Neural crest cell (in vitro differentiated cells): ENCODE measurements around the gene FBXO27. TPM values are rescaled to one million over a fixed set of nuclear protein-coding genes. Genes with fewer than 3 reads are reported as not detected.
"Not testable (repeated sequence)": the region's sequence is repeated elsewhere in the genome, so short reads cannot be mapped to it uniquely, and the experiment has no call there.

ENCODE experiments used
- DNase-seq: peaks from one replicate; pipeline ENCODE4 v3.0.0; 2021; ENCODE audit warnings: low read depth, mixed read lengths, low spot score
- H3K27ac Mint-ChIP-seq: one replicate; pipeline ENCODE4 v1.8.0; 2021; ENCODE audit warnings: mild to moderate bottlenecking, mixed read lengths; ENCODE audit not compliant: unreplicated experiment
- H3K27me3 Mint-ChIP-seq: 2 replicates; pipeline ENCODE4 v1.8.0; 2021; ENCODE audit warnings: low read depth, mild to moderate bottlenecking, mixed read lengths
- H3K36me3 Mint-ChIP-seq: 2 replicates; pipeline ENCODE4 v1.8.0; 2021; ENCODE audit warnings: low read depth, mild to moderate bottlenecking, mixed read lengths
- H3K4me1 Mint-ChIP-seq: 2 replicates; pipeline ENCODE4 v1.8.0; 2021; ENCODE audit warnings: mixed read lengths
- H3K4me3 Mint-ChIP-seq: one replicate; pipeline ENCODE4 v1.8.0; 2021; ENCODE audit warnings: mild to moderate bottlenecking, mixed read lengths
- H3K9me3 Mint-ChIP-seq: 2 replicates; pipeline ENCODE4 v1.8.0; 2021; ENCODE audit warnings: mixed read lengths
- CTCF ChIP-seq: fragments of 200-600 bp; sonication (generic); conservative IDR thresholded peaks from 2 replicates; pipeline ENCODE4 v1.5.0; 2021; ENCODE audit warnings: antibody characterized with exemption, mild to moderate bottlenecking
- total RNA-seq: library from RNA; stranded (reverse); gene quantifications from 2 replicates; pipeline ENCODE4 v1.2.1, GENCODE V29; 2021

FBXO27 gene
- total RNA-seq, 1 donor from 2014 or later = 6.8 TPM

GRCh38 chr19:38989066-38989605 lies 43.2 kb downstream of the FBXO27 start:
- H3K27ac Mint-ChIP-seq = no peak overlapping the region
- H3K36me3 Mint-ChIP-seq = no peaks in the 10 kb centered on the region
- no peaks in the 10 kb centered on the region for H3K9me3 Mint-ChIP-seq
- TF ChIP-seq CTCF = no peak
- DNase-seq = no peak
- H3K4me3 Mint-ChIP-seq = no peak overlapping the region
- peaks cover 7% of the 10 kb centered on the region for H3K27me3 Mint-ChIP-seq
- H3K4me1 Mint-ChIP-seq = peaks cover 9% of the 10 kb centered on the region

- DNase-seq, H3K4me3 Mint-ChIP-seq, H3K27me3 Mint-ChIP-seq, H3K4me1 Mint-ChIP-seq, H3K27ac Mint-ChIP-seq, H3K36me3 Mint-ChIP-seq, H3K9me3 Mint-ChIP-seq: not testable (repeated sequence)
Measured at GRCh38 chr19:38988627-38989026, 43.7 kb downstream of the FBXO27 start.

GRCh38 chr19:38987745-38988144 lies 44.6 kb downstream of the FBXO27 start:
- not testable (repeated sequence) for H3K27ac Mint-ChIP-seq, H3K4me1 Mint-ChIP-seq, DNase-seq, H3K4me3 Mint-ChIP-seq, H3K36me3 Mint-ChIP-seq, H3K27me3 Mint-ChIP-seq, H3K9me3 Mint-ChIP-seq

GRCh38 chr19:38985262-38985661 lies 47.1 kb downstream of the FBXO27 start:
- Mint-ChIP-seq H3K9me3 (peaks cover 4% of the 10 kb centered on the region), H3K36me3 (no peaks in the 10 kb centered on the region), H3K4me1 (peaks cover 9% of the 10 kb centered on the region), H3K27ac (no peak overlapping the region), H3K27me3 (peaks cover 7% of the 10 kb centered on the region), H3K4me3 (no peak overlapping the region)
- no peak for TF ChIP-seq CTCF
- no peak for DNase-seq

GRCh38 chr19:38980583-38981374 lies 51.6 kb downstream of the FBXO27 start:
- peak overlapping the region; percentile 65 for H3K4me3 Mint-ChIP-seq
- H3K9me3 Mint-ChIP-seq = peaks cover 4% of the 10 kb centered on the region
- no peaks in the 10 kb centered on the region for H3K36me3 Mint-ChIP-seq
- DNase-seq = no peak
- H3K27me3 Mint-ChIP-seq = peaks cover 5% of the 10 kb centered on the region
- no peak for TF ChIP-seq CTCF
- no peak overlapping the region for H3K27ac Mint-ChIP-seq
- H3K4me1 Mint-ChIP-seq = peaks cover 11% of the 10 kb centered on the region

GRCh38 chr19:38979812-38980211 lies 52.5 kb downstream of the FBXO27 start:
- no peak for TF ChIP-seq CTCF
- Mint-ChIP-seq H3K27me3 (peaks cover 5% of the 10 kb centered on the region), H3K9me3 (peaks cover 4% of the 10 kb centered on the region), H3K4me3 (no peak overlapping the region), H3K27ac (no peak overlapping the region), H3K4me1 (peaks cover 16% of the 10 kb centered on the region), H3K36me3 (no peaks in the 10 kb centered on the region)
- no peak for DNase-seq
